ENCODE data around the gene CTSC. TPM values are rescaled to one million over a fixed set of nuclear protein-coding genes. Genes with fewer than 3 reads are reported as not detected.

The CTSC gene
- total and polyA plus RNA-seq, 7 donors, result 28.0 to 203 (median 47.1) TPM

DNA sequence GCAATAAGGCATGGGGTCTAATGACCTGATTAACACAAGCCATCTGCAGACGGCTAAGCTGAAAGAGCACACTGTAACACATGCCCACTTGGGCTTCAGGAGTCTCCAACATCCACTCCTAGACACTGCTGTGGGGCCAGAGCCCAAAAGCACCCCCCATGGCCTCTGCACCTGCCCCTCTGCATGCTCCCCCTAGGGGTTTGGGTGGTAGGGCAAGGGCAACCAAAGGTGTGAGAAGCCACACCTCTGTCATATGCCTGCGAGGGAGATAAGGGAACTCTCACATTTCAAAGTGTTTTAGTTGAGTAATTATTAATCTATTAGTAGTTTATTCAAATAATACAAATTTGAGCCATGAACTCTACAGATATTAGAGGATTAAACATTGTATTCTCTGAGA lies 30.8 kb downstream of the CTSC start:
- Histone ChIP-seq H3K4me3 (no peak overlapping the region), H3K27me3 (no peaks in the 10 kb centered on the region), H3K9me3 (no peaks in the 10 kb centered on the region), H3K4me1 (peaks cover 0 to 36% (median 18%) of the 10 kb centered on the region in 4 donors), H3K27ac (no peak overlapping the region), H3K36me3 (no peaks in the 10 kb centered on the region)
- DNase-seq, result no peak
- intact Hi-C loops (cut with DNase I), result loop anchor here (10.0 kb wide), 1 partner anchor 842 kb away; no protein-coding TSS in a partner anchor
- WGBS, 2 donors, result 84 to 93% methylated on average over 2 of the region's 2 CpGs
- TF ChIP-seq EP300 (IDR thresholded peaks at IDR 0.05), result no peak
- TF ChIP-seq CTCF (IDR thresholded peaks at IDR 0.05), result no peak
- TF ChIP-seq POLR2AphosphoS5 (IDR thresholded peaks at IDR 0.05), result no peak
- TF ChIP-seq POLR2A (IDR thresholded peaks at IDR 0.05), result no peak

GRCh38 chr11:88305430-88305829 lies 32.1 kb downstream of the CTSC start:
- no peak overlapping the region for H3K27ac ChIP-seq
- TF ChIP-seq POLR2A (IDR thresholded peaks at IDR 0.05) (no peak), EP300 (IDR thresholded peaks at IDR 0.05) (no peak), CTCF (IDR thresholded peaks at IDR 0.05) (no peak), POLR2AphosphoS5 (IDR thresholded peaks at IDR 0.05) (no peak)
- H3K4me1 ChIP-seq, result peaks cover 0 to 32% (median 19%) of the 10 kb centered on the region in 4 donors
- H3K4me3 ChIP-seq, result no peak overlapping the region
- no peaks in the 10 kb centered on the region for H3K36me3 ChIP-seq
- 94% methylated on average over 1 of the region's 1 CpG for WGBS, 2 donors
- intact Hi-C loops (cut with DNase I), result loop anchor here (10.0 kb wide), 1 partner anchor 841 kb away; no protein-coding TSS in a partner anchor
- H3K9me3 ChIP-seq, result no peaks in the 10 kb centered on the region
- no peak for DNase-seq
- H3K27me3 ChIP-seq, result no peaks in the 10 kb centered on the region

GRCh38 chr11:88304352-88304751 lies 33.2 kb downstream of the CTSC start:
- no peak for TF ChIP-seq EP300 (IDR thresholded peaks at IDR 0.05)
- TF ChIP-seq CTCF (IDR thresholded peaks at IDR 0.05), result no peak
- no peak for TF ChIP-seq POLR2AphosphoS5 (IDR thresholded peaks at IDR 0.05)
- no peak for TF ChIP-seq POLR2A (IDR thresholded peaks at IDR 0.05)
- no peak for DNase-seq
- intact Hi-C loops (cut with DNase I), result loop anchor here (5.0 to 10.0 kb wide), 4 partner anchors 33 to 840 kb away; partner anchors contain the start of gene CTSC
- Histone ChIP-seq H3K9me3 (no peaks in the 10 kb centered on the region), H3K4me1 (peaks cover 0 to 39% (median 23%) of the 10 kb centered on the region in 4 donors), H3K4me3 (no peak overlapping the region), H3K36me3 (no peaks in the 10 kb centered on the region), H3K27me3 (no peaks in the 10 kb centered on the region), H3K27ac (no peak overlapping the region)
- 95 to 100% methylated on average over 1 of the region's 1 CpG for WGBS, 2 donors

- no peak for DNase-seq
- intact Hi-C loops (cut with DNase I), result loop anchor here (5.0 to 10.0 kb wide), 4 partner anchors 34 to 838 kb away; partner anchors contain the start of gene CTSC
- H3K36me3 ChIP-seq, result no peaks in the 10 kb centered on the region
- H3K27me3 ChIP-seq, result no peaks in the 10 kb centered on the region
- no peaks in the 10 kb centered on the region for H3K9me3 ChIP-seq
- WGBS, 2 donors, result 86 to 90% methylated on average over 1 of the region's 1 CpG
- H3K4me1 ChIP-seq, result peaks cover 0 to 52% (median 31%) of the 10 kb centered on the region in 4 donors
- H3K4me3 ChIP-seq, result no peak overlapping the region
- peak overlapping the region in 2 of 4 donors; percentile 83 for H3K27ac ChIP-seq
- TF ChIP-seq CTCF (IDR thresholded peaks at IDR 0.05) (no peak), POLR2AphosphoS5 (IDR thresholded peaks at IDR 0.05) (no peak), EP300 (IDR thresholded peaks at IDR 0.05) (no peak), POLR2A (IDR thresholded peaks at IDR 0.05) (no peak)
These were observed 34.5 kb downstream of the CTSC start for GRCh38 chr11:88303037-88303436.

Data from sigmoid colon (tissue), 7 donors.